Rectal smooth muscle tissue (tissue), 1 donor: ENCODE measurements around the gene ITPKC.
"Not testable (repeated sequence)": the region's sequence is repeated elsewhere in the genome, so short reads cannot be mapped to it uniquely, and the experiment has no call there.

Source experiments
- H3K27ac ChIP-seq: one replicate; pipeline ENCODE4 v1.7.0; 2013; ENCODE audit warnings: low read depth, low read length, inconsistent platforms
- H3K27me3 ChIP-seq: one replicate; pipeline ENCODE4 v1.7.0; 2013; ENCODE audit warnings: low read length; ENCODE audit not compliant: control insufficient read depth, insufficient read depth
- H3K36me3 ChIP-seq: one replicate; pipeline ENCODE4 v1.7.0; 2013; ENCODE audit warnings: low read length; ENCODE audit not compliant: control insufficient read depth, insufficient read depth
- H3K4me1 ChIP-seq: one replicate; pipeline ENCODE4 v1.7.0; 2013; ENCODE audit warnings: low read length; ENCODE audit not compliant: control insufficient read depth, insufficient read depth
- H3K4me3 ChIP-seq: one replicate; pipeline ENCODE4 v1.7.0; 2013; ENCODE audit warnings: low read length
- H3K9ac ChIP-seq: one replicate; pipeline ENCODE4 v1.7.0; 2013; ENCODE audit warnings: low read length

ITPKC gene

GRCh38 chr19:40754611-40755247, 37.8 kb downstream of the ITPKC start:
- Histone ChIP-seq H3K4me3 (peak overlapping the region; percentile 17), H3K4me1 (peaks cover 9% of the 10 kb centered on the region), H3K27ac (no peak overlapping the region)

GRCh38 chr19:40755248-40755624, 38.3 kb downstream of the ITPKC start:
- Histone ChIP-seq H3K4me3 (no peak overlapping the region), H3K27ac (no peak overlapping the region), H3K36me3 (peaks cover 17% of the 10 kb centered on the region), H3K9ac (no peak overlapping the region), H3K27me3 (no peaks in the 10 kb centered on the region), H3K4me1 (peaks cover 7% of the 10 kb centered on the region)

More at GRCh38 chr19:40754611-40755247, 37.8 kb downstream of the ITPKC start:
- no peaks in the 10 kb centered on the region for H3K27me3 ChIP-seq
- peaks cover 14% of the 10 kb centered on the region for H3K36me3 ChIP-seq
- peak overlapping the region; percentile 27 for H3K9ac ChIP-seq

- no peak overlapping the region for H3K4me3 ChIP-seq
- no peaks in the 10 kb centered on the region for H3K27me3 ChIP-seq
- no peak overlapping the region for H3K27ac ChIP-seq
- peaks cover 7% of the 10 kb centered on the region for H3K4me1 ChIP-seq
- H3K36me3 ChIP-seq, result peaks cover 20% of the 10 kb centered on the region
- no peak overlapping the region for H3K9ac ChIP-seq
Measured at GRCh38 chr19:40755791-40756190, 38.9 kb downstream of the ITPKC start.

GRCh38 chr19:40756502-40757110, 39.7 kb downstream of the ITPKC start:
- Histone ChIP-seq H3K27ac (no peak overlapping the region), H3K9ac (no peak overlapping the region), H3K27me3 (no peaks in the 10 kb centered on the region), H3K4me3 (no peak overlapping the region), H3K36me3 (peaks cover 23% of the 10 kb centered on the region), H3K4me1 (peaks cover 7% of the 10 kb centered on the region)

- no peaks in the 10 kb centered on the region for H3K27me3 ChIP-seq
- no peak overlapping the region for H3K27ac ChIP-seq
- H3K9ac ChIP-seq, result no peak overlapping the region
- H3K36me3 ChIP-seq, result peaks cover 38% of the 10 kb centered on the region
- H3K4me3 ChIP-seq, result no peak overlapping the region
- peaks cover 4% of the 10 kb centered on the region for H3K4me1 ChIP-seq
Measured at GRCh38 chr19:40758491-40758890, 41.6 kb downstream of the ITPKC start.

- no peak overlapping the region for H3K9ac ChIP-seq
Measured at GRCh38 chr19:40759352-40759751, 42.4 kb downstream of the ITPKC start.

GRCh38 chr19:40762754-40763470, 46.0 kb downstream of the ITPKC start:
- peaks cover 58% of the 10 kb centered on the region for H3K36me3 ChIP-seq
- H3K4me3 ChIP-seq, result no peak overlapping the region
- no peaks in the 10 kb centered on the region for H3K4me1 ChIP-seq
- H3K27ac ChIP-seq, result no peak overlapping the region
- H3K9ac ChIP-seq, result no peak overlapping the region
- no peaks in the 10 kb centered on the region for H3K27me3 ChIP-seq

More at GRCh38 chr19:40759352-40759751, 42.4 kb downstream of the ITPKC start:
- peaks cover 3% of the 10 kb centered on the region for H3K4me1 ChIP-seq
- no peak overlapping the region for H3K27ac ChIP-seq
- no peaks in the 10 kb centered on the region for H3K27me3 ChIP-seq
- no peak overlapping the region for H3K4me3 ChIP-seq
- peaks cover 47% of the 10 kb centered on the region for H3K36me3 ChIP-seq

- Histone ChIP-seq H3K27ac (no peak overlapping the region), H3K27me3 (no peaks in the 10 kb centered on the region), H3K36me3 (peaks cover 53% of the 10 kb centered on the region), H3K9ac (no peak overlapping the region), H3K4me3 (no peak overlapping the region), H3K4me1 (no peaks in the 10 kb centered on the region)
Measured at GRCh38 chr19:40763526-40763925, 46.6 kb downstream of the ITPKC start.

- H3K4me3 ChIP-seq, result no peak overlapping the region
- no peak overlapping the region for H3K9ac ChIP-seq
- no peaks in the 10 kb centered on the region for H3K4me1 ChIP-seq
- H3K27ac ChIP-seq, result no peak overlapping the region
- H3K27me3 ChIP-seq, result no peaks in the 10 kb centered on the region
- H3K36me3 ChIP-seq, result peaks cover 52% of the 10 kb centered on the region
Measured at GRCh38 chr19:40763963-40764362, 47.1 kb downstream of the ITPKC start.

- not testable (repeated sequence) for H3K4me3 ChIP-seq, H3K27me3 ChIP-seq, H3K4me1 ChIP-seq, H3K9ac ChIP-seq, H3K27ac ChIP-seq
- H3K36me3 ChIP-seq, result peaks cover 36% of the 10 kb centered on the region
Measured at GRCh38 chr19:40766385-40766784, 49.5 kb downstream of the ITPKC start.

- no peak overlapping the region for H3K27ac ChIP-seq
- no peaks in the 10 kb centered on the region for H3K27me3 ChIP-seq
- H3K9ac ChIP-seq, result no peak overlapping the region
- H3K36me3 ChIP-seq, result peaks cover 16% of the 10 kb centered on the region
- no peak overlapping the region for H3K4me3 ChIP-seq
- no peaks in the 10 kb centered on the region for H3K4me1 ChIP-seq
Measured at GRCh38 chr19:40768869-40769268, 52.0 kb downstream of the ITPKC start.

- H3K4me1 ChIP-seq, H3K36me3 ChIP-seq, H3K27ac ChIP-seq, H3K4me3 ChIP-seq, H3K9ac ChIP-seq, H3K27me3 ChIP-seq: not testable (repeated sequence)
Measured at GRCh38 chr19:40771101-40771862, 54.4 kb downstream of the ITPKC start.
